ENCODE measurements around the gene CORT. TPM values are rescaled to one million over a fixed set of nuclear protein-coding genes. Genes with fewer than 3 reads are reported as not detected.
"Not testable (repeated sequence)": the region's sequence is repeated elsewhere in the genome, so short reads cannot be mapped to it uniquely, and the experiment has no call there.

CORT gene
- total RNA-seq, 1 donor from 2014 or later: 0.77 TPM

DNA sequence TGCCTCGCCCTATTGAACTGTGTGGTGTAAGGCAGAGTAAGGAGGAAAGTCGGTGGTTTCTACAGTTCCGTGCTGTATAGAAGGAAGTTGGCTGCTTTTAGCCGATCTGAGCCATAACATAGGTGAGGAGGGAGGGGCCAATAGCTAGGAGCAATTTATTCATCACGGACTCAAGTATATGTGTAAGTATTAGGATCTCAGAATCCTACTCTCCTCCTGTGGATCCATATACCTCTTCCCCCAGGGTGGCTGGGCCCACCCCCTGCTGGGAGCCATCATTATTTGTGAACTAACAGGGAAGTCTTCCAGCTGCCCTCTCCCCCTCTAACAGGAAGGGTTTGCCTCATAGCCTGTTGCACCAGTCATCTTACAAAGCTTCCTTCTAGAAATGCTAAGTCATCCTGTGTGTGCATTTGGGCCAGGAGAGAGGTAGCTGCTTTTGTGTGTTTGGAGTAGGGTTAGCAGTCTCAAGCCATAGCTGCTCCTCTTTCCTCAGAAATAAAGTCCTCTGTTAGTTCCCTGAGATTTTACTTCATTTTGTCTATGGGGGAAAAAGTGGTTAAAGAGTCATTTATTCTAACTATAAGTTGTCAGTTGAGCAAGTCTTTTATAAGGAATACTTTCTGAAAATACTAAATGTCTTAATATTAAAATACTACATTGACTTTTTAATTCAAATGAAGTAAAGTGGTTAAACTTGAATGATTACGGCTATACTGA is 34.5 kb upstream of the CORT start:
- H3K4me1 Mint-ChIP-seq (ENCODE audit: unreplicated experiment): peaks cover 6% of the 10 kb centered on the region

DNA sequence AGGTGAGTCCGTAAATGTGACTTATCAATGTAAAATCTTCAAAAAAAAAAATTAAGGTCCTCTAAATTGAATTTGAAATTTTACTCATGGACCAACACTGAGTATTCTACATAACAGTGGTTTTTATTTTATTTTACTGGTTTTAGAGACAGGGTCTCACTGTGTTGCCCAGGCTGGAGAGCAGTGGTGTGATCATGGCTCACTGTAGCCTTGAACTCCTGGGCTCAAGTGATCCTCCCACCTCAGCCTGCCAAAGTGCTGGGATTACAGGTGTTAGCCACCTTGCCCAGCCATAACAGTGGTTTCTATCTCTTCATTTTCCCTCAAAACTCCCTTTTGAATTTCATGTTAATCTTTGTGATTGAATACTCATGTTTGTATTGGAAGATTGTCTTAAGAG is 33.9 kb upstream of the CORT start:
- H3K4me1 Mint-ChIP-seq (ENCODE audit: unreplicated experiment); H3K9me3 Mint-ChIP-seq (ENCODE audit: unreplicated experiment); H3K4me3 Mint-ChIP-seq (ENCODE audit: unreplicated experiment); DNase-seq (ENCODE audit: low spot score); H3K27me3 Mint-ChIP-seq (ENCODE audit: unreplicated experiment): not testable (repeated sequence)
- H3K36me3 Mint-ChIP-seq (ENCODE audit: low read depth, unreplicated experiment): peaks cover 74% of the 10 kb centered on the region
- peak overlapping the region; percentile 82 for H3K27ac Mint-ChIP-seq (ENCODE audit: unreplicated experiment)

More for the DNA sequence above, 34.5 kb upstream of the CORT start:
- Mint-ChIP-seq H3K27me3 (ENCODE audit: unreplicated experiment) (peaks cover 7% of the 10 kb centered on the region), H3K4me3 (ENCODE audit: unreplicated experiment) (no peak overlapping the region), H3K36me3 (ENCODE audit: low read depth, unreplicated experiment) (peaks cover 74% of the 10 kb centered on the region), H3K9me3 (ENCODE audit: unreplicated experiment) (no peaks in the 10 kb centered on the region), H3K27ac (ENCODE audit: unreplicated experiment) (peak overlapping the region; percentile 95)
- TF ChIP-seq, protein P1, sequence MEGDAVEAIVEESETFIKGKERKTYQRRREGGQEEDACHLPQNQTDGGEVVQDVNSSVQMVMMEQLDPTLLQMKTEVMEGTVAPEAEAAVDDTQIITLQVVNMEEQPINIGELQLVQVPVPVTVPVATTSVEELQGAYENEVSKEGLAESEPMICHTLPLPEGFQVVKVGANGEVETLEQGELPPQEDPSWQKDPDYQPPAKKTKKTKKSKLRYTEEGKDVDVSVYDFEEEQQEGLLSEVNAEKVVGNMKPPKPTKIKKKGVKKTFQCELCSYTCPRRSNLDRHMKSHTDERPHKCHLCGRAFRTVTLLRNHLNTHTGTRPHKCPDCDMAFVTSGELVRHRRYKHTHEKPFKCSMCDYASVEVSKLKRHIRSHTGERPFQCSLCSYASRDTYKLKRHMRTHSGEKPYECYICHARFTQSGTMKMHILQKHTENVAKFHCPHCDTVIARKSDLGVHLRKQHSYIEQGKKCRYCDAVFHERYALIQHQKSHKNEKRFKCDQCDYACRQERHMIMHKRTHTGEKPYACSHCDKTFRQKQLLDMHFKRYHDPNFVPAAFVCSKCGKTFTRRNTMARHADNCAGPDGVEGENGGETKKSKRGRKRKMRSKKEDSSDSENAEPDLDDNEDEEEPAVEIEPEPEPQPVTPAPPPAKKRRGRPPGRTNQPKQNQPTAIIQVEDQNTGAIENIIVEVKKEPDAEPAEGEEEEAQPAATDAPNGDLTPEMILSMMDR (IDR thresholded peaks at IDR 0.05; ENCODE audit: unreplicated experiment): no peak
- DNase-seq (ENCODE audit: low spot score): peak; percentile 12

DNA sequence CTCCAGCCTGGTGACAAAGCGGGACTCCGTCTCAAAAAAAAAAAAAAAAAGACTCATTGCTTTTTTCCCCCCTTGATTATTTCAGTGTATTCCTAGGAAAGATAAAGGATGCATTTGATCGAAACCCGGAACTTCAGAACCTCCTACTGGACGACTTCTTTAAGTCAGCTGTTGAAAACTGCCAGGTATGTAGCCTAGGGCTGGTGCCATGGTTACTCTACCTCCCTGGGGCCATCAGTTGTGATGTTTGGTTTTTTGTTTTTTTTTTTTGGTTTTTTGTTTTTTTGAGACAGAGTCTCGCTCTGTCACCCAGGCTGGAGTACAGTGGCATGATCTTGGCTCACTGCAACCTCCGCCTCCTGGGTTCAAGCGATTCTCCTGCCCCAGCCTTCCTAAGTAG is 31.1 kb upstream of the CORT start:
- not testable (repeated sequence) for DNase-seq (ENCODE audit: low spot score); H3K4me3 Mint-ChIP-seq (ENCODE audit: unreplicated experiment); H3K27me3 Mint-ChIP-seq (ENCODE audit: unreplicated experiment); H3K27ac Mint-ChIP-seq (ENCODE audit: unreplicated experiment); H3K9me3 Mint-ChIP-seq (ENCODE audit: unreplicated experiment); H3K4me1 Mint-ChIP-seq (ENCODE audit: unreplicated experiment)
- H3K36me3 Mint-ChIP-seq (ENCODE audit: low read depth, unreplicated experiment): peaks cover 53% of the 10 kb centered on the region

DNA sequence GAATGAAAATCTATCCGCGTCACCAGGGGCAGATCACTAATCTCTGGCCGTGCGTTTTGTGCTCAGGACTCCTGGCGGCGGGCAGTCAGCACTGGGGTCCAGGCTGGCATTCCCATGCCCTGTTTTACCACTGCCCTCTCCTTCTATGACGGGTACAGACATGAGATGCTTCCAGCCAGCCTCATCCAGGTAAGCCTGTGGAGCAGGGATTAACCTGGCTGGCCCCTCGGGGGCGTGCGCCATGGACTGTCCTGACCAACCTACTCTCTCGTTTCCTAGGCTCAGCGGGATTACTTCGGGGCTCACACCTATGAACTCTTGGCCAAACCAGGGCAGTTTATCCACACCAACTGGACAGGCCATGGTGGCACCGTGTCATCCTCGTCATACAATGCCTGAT is 30.5 kb upstream of the CORT start:
- no peak overlapping the region for H3K27ac Mint-ChIP-seq (ENCODE audit: unreplicated experiment)
- TF ChIP-seq, protein P1 (IDR thresholded peaks at IDR 0.05; ENCODE audit: unreplicated experiment): no peak
- H3K4me1 Mint-ChIP-seq (ENCODE audit: unreplicated experiment): peaks cover 6% of the 10 kb centered on the region
- peaks cover 49% of the 10 kb centered on the region for H3K36me3 Mint-ChIP-seq (ENCODE audit: low read depth, unreplicated experiment)
- no peak for DNase-seq (ENCODE audit: low spot score)
- no peaks in the 10 kb centered on the region for H3K9me3 Mint-ChIP-seq (ENCODE audit: unreplicated experiment)
- H3K4me3 Mint-ChIP-seq (ENCODE audit: unreplicated experiment): peak overlapping the region; percentile 19
- H3K27me3 Mint-ChIP-seq (ENCODE audit: unreplicated experiment): peaks cover 7% of the 10 kb centered on the region

DNA sequence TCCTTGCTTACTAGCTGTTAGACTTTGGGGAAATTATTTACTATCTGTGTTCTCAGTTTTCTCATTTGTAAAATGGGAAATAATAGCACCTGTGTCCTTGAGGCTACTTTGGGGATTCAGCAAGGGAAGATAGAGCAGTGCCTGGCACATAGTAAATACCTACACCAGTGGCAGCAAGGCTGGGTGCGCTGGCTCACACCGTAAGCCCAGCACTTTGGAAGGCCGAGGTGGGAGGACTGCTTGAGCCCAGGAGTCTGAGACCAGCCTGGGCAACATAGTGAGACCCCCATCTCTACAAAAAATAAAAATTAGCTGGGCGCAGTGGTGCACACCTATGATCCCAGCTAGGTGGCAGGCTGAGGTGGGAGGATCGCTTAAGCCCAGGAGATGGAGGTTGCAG is 28.2 kb upstream of the CORT start:
- H3K36me3 Mint-ChIP-seq (ENCODE audit: low read depth, unreplicated experiment): peaks cover 36% of the 10 kb centered on the region
- no peak overlapping the region for H3K27ac Mint-ChIP-seq (ENCODE audit: unreplicated experiment)
- peaks cover 6% of the 10 kb centered on the region for H3K27me3 Mint-ChIP-seq (ENCODE audit: unreplicated experiment)
- H3K9me3 Mint-ChIP-seq (ENCODE audit: unreplicated experiment): no peaks in the 10 kb centered on the region
- no peak overlapping the region for H3K4me3 Mint-ChIP-seq (ENCODE audit: unreplicated experiment)
- TF ChIP-seq, protein P1 (IDR thresholded peaks at IDR 0.05; ENCODE audit: unreplicated experiment): no peak
- no peak for DNase-seq (ENCODE audit: low spot score)
- no peaks in the 10 kb centered on the region for H3K4me1 Mint-ChIP-seq (ENCODE audit: unreplicated experiment)

DNA sequence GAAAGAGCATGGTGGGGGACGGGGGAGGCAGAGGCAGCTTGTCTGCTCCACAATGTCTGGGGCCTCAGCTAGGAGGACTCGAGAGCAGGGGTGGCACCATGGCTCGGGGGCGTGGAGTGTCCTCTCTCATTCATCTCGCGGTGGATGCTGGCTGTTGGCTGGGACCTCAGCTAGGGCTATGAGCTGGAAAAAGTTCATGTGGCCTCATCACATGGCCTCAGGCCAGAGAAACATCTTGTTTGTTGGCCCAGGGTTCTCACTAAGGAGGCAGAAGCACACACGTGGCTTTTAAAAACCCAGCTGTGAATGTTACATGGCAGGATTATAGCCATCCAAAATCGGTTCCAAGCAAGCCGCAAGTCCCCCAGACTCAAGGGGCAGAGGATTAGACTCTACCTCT is 25.8 kb upstream of the CORT start:
- Mint-ChIP-seq H3K4me1 (ENCODE audit: unreplicated experiment) (no peaks in the 10 kb centered on the region), H3K36me3 (ENCODE audit: low read depth, unreplicated experiment) (peaks cover 19% of the 10 kb centered on the region), H3K4me3 (ENCODE audit: unreplicated experiment) (no peak overlapping the region), H3K9me3 (ENCODE audit: unreplicated experiment) (no peaks in the 10 kb centered on the region), H3K27me3 (ENCODE audit: unreplicated experiment) (peaks cover 6% of the 10 kb centered on the region), H3K27ac (ENCODE audit: unreplicated experiment) (no peak overlapping the region)
- no peak for DNase-seq (ENCODE audit: low spot score)
- TF ChIP-seq, protein P1 (IDR thresholded peaks at IDR 0.05; ENCODE audit: unreplicated experiment): no peak
